ENCODE data around the gene IFITM1.
A peak's percentile ranks its signal among the peaks of the same experiment; 100 is the strongest.
"Not testable (repeated sequence)": the region's sequence is repeated elsewhere in the genome, so short reads cannot be mapped to it uniquely, and the experiment has no call there.

IFITM1 gene

GRCh38 chr11:326842-327580 lies 13.2 kb downstream of the IFITM1 start:
- DNase-seq (ENCODE audit: low read depth): peak; percentile 48

GRCh38 chr11:327581-327923 lies 13.7 kb downstream of the IFITM1 start:
- no peak for DNase-seq (ENCODE audit: low read depth)

GRCh38 chr11:328012-328411 lies 14.2 kb downstream of the IFITM1 start:
- no peak for DNase-seq (ENCODE audit: low read depth)

GRCh38 chr11:328516-329100 lies 14.8 kb downstream of the IFITM1 start:
- not testable (repeated sequence) for DNase-seq (ENCODE audit: low read depth)

DNA sequence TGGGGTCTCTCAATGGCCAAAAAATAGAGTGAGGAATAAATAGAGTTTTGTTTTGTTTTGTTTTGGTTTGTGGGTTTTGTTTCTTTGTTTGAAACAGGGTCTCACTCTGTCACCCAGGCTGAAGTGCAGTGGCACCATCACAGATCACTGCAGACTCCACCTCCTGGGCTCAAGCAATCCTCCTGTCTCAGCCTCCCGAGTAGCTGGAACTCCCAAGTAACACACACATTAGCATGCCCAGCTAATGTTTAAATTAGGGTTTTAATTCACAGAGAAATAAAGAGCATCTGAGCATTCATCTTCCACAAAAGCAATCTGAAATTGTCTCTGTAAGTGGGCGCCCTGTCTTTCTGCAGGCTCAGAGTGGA lies 16.0 kb downstream of the IFITM1 start:
- DNase-seq (ENCODE audit: low read depth): no peak

DNA sequence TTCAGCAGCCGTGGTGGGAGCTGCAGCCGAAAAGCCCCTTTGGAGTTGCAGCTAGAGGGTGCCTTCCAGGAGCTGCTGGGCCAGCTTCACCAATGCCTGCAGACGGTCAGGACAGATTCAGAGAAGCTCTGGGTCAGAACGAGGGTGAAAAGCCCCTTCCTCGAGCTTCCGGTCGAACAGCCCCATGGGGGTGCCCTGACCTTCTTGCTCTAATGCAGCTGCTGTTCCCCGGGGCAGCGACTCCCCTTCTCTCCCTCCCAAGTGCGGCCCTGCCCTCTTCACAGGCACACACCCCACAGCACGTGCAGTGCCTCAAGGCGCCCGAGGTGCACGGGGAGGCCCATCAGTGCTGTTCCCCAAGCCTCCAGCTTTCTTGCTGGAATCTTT lies 16.5 kb downstream of the IFITM1 start:
- no peak for DNase-seq (ENCODE audit: low read depth)

- DNase-seq (ENCODE audit: low read depth): no peak
Measured at GRCh38 chr11:330694-331357, 17.0 kb downstream of the IFITM1 start.

- no peak for DNase-seq (ENCODE audit: low read depth)
Measured at GRCh38 chr11:331358-332060, 17.7 kb downstream of the IFITM1 start.

- no peak for DNase-seq (ENCODE audit: low read depth)
Measured at GRCh38 chr11:332651-333480, 19.0 kb downstream of the IFITM1 start.

GRCh38 chr11:333616-334263 lies 19.9 kb downstream of the IFITM1 start:
- DNase-seq (ENCODE audit: low read depth): not testable (repeated sequence)

GRCh38 chr11:334264-334994 lies 20.6 kb downstream of the IFITM1 start:
- no peak for DNase-seq (ENCODE audit: low read depth)

DNA sequence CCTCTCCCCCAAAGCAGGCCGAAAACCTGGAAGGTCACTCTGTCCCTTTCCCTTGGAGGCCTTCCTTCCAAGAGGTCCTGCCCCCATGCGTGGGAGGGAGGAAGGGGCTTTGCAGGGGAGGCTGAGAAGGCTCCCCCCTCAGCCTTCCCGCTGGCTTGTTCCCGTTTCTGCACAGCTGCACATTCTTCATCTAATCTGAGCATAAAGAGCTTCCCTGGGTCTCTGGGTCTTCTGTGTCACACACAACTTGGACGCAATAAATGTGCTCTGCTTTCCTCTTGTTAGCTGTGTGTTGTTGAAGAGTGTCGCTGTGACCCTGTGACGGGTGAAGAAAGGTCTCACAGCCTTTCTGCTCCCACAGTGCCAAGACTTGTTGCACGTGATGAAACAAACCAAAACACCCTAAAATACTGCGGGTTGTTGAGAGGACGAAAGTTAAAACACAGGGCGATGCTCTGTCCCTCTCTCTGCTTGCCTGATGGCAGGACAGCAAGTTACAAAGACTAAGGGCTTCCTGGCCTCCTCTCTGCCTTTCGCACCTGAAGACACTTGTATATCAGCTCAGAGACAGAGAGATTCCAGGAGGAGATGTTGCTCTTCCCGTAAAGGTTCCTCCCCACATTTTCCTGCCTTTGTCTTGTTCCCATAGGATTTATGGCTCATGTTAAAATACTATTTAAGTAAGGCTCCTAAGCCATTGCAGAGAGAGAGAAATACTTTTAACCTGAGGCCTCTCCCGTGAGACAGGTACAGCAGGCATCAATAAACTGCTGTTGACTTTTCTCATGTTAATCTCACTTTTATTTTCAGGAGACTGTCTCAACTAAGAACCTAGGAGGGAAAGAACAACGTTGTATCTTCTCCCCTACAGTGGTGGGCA lies 22.2 kb downstream of the IFITM1 start:
- DNase-seq (ENCODE audit: low read depth): no peak

DNA sequence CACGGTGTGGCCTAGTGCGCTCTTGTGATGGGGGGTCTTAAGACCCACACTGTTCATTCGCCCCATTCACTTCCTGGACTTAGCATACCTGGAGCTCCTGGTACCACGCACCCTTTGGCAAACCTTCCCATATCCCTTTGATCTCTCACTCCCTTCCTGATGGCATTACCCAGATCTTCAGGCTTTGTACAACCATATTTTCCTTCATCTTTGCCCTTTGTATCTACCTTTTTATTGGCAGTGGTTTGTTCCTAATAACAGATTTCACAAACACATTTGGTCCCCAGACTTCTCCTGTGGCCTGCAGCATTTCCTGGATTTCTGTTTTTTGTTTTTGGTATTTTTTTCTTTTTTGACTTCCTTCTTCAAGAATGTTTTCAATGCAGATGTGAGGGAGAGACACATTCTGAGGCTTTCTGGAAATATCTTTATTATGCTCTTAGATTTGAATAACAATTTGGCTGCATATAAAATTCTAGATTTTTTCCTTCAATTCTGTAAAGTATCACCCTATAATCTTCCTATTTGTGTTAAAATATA lies 22.9 kb downstream of the IFITM1 start:
- no peak for DNase-seq (ENCODE audit: low read depth)

GRCh38 chr11:337711-338110 lies 23.9 kb downstream of the IFITM1 start:
- no peak for DNase-seq (ENCODE audit: low read depth)

DNA sequence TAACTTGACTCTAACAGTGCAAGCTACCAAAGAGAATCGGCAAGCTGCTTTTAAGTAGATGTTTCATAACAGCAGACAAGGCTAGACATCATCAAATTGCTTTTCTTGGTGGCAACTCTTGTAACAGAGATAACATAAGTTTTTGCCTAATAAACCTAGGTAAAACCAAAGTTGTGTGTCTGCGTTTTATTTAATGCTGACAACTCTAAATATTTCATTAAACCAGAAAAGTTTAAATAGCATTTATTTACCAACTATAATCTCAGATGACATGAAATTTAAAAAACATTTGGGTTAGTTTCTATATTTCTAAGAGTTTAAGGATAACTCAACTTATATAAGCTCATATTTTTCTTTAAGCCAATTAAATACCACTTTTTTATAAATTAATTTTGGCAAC lies 26.1 kb downstream of the IFITM1 start:
- no peak for DNase-seq (ENCODE audit: low read depth)

GRCh38 chr11:340539-341512 lies 27.0 kb downstream of the IFITM1 start:
- no peak for DNase-seq (ENCODE audit: low read depth)

- no peak for DNase-seq (ENCODE audit: low read depth)
Measured at GRCh38 chr11:342328-342727, 28.5 kb downstream of the IFITM1 start.

- no peak for DNase-seq (ENCODE audit: low read depth)
Measured at GRCh38 chr11:344836-345578, 31.2 kb downstream of the IFITM1 start.
